HG03565 (cell line): Measurements from ENCODE around the gene EHD1.

Source experiments
- ATAC-seq: cut with Tn5 transposase; IDR thresholded peaks from one replicate; pipeline ENCODE4 v1.9.1; 2021; ENCODE audit warnings: mild to moderate bottlenecking, moderate library complexity; ENCODE audit not compliant: unreplicated experiment

Gene EHD1

DNA sequence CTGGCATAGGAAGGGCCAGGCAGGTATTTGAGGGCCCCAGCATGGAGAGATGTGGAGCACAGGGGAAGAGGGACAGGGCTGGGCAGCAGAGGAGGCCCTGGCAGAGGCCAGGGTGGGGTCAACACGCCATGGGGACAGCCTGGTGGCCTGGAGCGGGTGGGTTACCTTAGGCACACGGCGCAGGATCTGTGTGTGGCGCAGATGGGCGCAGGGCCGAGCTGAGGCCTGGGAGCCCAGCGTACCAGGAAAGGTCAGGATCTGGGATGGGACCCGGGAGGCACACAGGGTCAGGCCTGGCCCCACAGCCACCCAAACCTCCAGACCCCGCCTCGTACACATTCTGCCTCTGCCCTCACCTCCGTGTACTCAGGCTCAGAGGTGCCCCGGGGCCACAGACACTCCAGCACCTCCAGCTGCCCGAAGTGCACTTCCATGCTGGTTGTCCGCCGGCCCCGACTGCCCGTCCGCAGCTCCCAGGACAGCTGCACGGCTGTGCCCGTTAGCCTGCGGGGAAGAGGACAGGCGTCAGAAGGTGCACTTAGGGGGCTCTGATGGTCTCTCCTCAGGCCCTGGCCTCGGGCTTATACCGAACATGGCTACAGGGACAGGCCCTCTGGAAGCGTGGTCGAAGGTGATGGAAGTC is 32.2 kb upstream of the EHD1 start:
- no peak for ATAC-seq

DNA sequence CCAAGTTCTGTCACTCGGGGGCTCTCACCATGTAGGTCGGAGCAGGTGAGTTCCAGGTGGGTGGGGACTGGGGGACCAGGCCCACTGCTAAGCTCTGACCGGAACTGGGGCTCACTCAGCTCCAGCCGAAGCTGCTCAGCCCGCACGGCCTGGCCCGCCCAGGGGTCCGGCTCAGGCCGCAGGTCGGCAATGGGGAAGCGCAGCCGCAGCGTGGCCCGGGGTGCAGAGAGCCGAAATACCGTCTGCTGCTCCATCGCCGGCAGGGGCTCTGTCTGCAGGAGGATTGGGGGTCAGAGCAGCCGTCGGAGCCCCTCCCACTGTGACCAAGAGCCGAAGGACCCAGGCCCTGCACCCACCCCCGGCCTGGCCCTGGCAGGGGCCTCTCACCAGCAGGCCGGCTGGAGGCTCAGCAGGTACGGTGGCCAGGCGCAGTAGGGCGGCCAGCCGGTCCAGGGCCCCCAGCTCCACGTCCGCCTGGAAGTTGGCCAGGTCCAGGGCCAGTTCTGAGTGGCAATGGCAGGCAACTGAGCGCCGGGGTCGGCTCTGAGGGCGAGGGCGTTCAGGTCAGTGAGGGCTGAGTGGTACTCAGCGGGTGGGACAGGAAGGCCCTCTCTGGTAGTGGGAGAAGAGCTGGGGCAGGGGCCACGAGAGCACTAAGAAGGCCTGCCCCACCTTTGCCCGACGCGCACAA is 31.4 kb upstream of the EHD1 start:
- ATAC-seq = no peak

DNA sequence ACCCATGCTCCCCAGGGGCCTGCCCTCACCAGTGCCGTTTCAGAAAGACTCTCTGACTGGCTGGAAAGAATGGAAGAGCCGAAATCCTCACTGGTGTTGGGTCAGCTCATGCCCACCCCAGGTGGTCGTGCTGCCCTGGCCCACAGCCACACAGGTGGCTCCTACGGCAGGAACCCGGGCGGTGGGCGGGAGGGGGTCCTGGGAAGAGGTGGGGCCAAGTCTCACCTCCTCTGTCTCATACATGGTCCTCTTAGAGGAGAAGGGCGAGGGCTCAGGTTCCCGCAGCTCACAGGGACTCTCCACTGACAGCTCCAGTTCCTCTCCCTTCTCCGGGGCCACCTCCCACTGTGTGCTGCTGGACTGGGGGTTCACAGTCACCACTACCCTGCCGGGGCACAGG is 30.3 kb upstream of the EHD1 start:
- ATAC-seq = no peak

DNA sequence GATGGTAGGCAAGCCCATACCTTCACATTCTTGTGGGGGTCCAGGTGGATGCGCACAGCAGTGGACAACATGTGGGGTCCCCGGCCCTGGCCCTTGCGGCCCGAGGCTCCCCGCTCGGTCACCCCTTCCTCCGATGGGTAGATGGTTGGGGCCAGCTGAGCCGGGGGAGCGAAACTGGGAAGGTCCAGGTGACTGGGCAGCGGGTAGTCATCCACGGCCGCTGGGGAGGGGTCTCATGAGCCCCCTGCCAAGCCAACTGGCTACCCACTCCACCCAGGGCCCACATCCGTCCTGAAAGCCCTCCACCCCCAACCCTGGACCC is 27.9 kb upstream of the EHD1 start:
- no peak for ATAC-seq

DNA sequence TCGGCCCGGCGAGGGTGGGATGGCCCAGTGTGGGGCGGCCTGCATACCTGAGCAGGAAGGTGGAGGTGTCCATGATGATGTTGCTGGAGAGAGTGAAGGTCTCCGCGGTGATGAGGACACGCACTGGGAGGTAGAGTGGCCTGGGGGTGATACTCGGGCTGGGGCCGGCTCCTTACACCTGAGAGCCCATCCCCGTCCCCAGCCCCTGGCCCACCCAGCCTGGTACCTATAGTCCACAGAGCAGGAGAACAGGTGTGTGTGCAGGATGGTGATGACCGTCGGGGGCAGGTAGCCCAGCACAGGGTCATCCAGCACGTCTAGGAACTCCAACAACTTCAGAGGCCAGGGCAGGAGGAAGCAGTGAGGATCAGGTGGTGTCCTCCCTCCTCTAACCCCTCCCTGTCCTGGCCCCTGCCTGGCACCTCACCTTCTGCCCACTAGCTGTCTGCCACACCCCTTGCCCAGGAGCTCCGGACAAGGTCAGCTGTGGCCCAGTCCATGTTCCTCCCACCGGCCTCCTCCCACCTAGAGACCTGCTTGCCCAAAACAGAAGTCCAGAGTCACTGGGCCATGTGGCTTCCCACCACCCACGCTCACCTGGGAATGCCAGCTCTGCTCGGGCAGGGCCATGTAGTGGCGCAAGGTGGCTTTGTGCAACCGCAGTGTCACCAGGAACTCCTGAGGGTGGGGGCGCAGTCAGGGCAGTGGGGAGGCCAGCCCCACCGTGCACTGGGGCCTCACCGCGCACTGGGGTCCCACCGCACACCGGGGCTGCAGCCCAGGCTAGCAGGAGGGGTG is 27.3 kb upstream of the EHD1 start:
- no peak for ATAC-seq

DNA sequence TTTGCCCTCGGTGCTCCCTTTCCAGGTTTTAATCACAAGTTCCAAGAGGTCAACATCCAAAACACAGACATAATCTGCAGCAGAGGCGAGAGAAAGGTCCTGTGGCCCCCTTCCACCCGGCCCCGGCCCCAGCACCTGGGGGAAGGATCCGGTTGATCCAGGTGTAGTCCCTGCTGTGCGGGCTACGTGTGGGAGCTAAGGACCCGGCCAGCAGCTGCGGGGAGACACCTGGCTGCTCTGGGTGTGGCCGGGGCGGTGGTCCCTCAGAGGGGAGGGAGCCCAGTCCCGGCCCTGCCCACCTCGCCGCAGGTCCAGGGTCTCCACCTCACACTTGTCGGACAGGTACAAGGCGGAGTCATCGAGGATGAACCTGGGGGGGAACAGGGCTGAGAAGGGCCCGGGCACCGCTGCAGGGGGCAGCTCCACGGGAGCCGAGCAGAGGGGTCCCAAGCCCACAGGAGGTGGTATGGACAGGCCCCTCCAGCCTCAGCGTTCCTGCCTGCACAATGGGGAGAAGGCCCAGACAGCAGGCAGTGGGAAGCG is 24.9 kb upstream of the EHD1 start:
- ATAC-seq = no peak

DNA sequence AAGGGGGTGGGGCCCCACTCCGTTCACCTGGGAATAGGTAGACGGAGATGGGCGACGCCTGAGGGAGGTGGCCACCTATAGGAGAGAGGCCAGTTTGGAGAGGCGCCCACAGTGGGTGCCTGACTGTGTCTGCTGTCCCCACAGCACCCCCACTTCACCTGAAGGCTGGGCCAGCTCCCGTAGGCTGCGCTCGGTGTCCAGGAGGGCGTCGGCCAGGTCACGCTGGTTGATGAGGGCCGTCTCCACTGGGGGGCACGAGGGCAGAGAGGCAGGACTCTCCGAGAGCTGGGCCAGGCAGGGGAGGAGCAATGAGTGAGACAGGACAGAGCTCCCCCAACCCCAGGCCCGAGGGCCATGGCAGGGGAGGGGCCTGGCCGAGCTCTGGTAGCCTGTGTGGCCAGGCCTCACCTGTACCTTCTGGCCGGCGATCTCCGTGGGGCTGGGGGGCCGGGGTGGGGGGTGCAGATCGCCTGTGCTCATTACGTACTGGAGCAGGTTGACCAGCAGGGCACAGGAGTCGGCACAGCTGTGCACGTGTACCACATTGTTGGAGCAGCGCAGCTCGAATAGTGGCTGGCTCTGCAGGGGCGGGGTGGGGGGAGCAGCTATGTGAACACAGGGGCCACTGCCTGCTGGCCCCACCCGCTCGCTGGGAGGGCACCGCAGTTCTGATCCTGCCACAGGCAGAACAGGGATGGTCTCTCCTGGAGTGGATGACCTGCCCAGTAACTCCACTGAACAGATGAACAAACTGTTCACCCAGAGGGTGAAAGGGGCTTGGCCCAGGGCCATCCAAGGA is 23.9 kb upstream of the EHD1 start:
- ATAC-seq = no peak

DNA sequence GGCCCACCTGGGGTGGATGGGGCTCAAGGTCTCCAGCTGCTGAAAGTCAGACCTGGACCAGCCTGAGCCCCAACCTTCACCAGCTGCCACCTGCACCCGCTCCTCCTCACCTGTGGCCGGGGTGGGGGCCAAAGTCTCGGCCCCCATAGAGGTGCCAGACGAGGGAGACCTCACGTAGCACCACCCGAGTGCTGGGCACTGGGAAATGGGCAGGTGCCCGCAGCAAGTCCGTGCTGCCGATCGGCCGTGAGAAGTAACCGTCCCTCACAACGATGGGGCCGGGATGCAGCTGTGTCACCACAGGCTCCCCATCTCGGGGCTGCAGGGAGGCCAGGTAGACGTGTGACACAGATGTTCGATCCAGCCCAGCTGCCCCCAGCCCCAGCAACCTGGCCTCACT is 22.4 kb upstream of the EHD1 start:
- no peak for ATAC-seq

DNA sequence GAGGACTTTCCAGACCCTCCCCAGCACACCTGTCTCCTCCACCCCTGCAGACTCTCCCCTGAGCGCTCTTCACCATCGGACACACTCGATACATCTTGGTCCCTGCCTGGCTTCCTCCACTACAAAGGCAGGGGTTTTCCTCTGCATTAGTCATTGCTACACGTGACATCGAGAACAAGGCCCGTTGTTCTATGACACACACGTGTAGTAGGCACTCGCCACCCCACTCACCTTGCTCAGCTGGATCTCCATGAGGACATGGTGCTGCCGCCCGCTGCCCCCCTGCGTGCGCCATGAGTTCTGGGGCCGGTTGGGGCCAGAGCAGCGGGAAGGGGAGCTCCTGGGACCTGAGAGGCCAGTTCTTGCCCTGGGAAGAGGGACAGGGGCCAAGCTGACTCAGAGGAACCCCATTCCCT is 21.9 kb upstream of the EHD1 start:
- ATAC-seq = no peak

DNA sequence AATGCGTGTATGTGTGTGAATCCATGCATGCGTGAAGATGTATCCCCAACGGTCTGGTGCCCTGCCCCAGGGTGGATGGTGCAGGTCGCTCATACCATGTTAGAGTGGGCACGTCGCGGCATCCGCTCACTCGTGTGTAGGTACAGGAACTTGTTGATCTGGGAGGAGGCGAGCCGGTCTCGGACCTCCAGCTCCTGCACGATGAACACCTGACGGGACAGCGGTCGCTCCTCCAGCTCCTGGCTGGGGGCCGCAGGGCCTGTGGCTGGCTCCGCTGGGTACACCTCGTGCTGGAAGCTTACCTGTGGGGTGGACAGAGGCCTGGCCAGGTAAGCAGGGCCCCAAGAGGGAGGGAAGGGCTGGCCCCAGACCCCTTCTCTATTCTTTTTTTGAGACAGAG is 20.1 kb upstream of the EHD1 start:
- ATAC-seq = no peak

DNA sequence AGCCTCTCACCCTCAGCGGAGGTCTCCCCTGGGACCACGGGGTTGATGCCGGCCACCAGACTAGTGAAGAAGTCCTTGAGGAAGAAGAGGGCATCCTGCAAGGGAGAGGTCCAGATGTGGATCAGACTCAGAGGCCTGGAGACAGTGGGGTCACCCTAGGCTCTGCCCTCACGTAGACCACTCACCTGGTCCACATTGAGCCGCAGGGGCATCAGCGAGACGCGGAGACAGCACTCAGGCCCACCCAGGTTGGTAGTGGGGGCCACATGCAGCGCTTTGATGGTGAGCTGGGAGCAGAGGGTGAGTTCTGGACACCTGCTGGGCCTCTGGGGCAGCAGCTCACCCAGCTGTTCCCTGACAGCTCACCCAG is 19.6 kb upstream of the EHD1 start:
- no peak for ATAC-seq

DNA sequence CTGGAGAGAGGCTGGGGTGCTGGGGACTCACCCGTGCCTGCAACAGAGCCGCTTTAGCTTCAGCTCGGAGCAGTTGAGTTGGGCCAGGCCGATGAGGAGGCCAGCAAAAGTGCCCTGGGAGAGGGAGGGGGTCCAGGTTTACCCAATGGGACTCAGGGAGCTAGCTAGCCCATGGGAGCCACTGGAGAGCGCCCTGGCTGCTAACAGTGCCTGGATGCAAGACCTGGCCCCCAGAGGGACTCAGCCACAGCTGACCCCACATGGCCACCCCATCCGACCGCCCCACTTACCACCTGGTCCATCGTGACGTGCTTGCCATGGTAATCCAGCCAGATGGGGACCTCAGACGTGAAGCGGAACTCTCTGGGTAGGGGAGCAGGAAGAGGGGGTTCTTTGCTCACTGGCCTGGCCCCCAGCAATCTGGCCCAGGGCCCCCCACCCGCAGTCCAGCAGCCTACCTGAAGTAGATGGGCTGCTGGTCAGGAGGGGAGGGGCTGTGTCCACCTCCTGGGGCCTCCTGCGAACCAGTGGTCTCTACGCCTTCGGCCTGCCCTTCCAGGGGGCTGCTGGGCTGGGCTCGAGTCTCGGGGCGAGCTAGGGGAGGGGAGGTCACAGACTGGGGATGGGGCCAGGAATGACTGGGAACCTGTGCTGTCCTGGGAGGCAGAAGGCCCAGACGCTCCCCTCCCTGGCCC is 19.1 kb upstream of the EHD1 start:
- no peak for ATAC-seq

DNA sequence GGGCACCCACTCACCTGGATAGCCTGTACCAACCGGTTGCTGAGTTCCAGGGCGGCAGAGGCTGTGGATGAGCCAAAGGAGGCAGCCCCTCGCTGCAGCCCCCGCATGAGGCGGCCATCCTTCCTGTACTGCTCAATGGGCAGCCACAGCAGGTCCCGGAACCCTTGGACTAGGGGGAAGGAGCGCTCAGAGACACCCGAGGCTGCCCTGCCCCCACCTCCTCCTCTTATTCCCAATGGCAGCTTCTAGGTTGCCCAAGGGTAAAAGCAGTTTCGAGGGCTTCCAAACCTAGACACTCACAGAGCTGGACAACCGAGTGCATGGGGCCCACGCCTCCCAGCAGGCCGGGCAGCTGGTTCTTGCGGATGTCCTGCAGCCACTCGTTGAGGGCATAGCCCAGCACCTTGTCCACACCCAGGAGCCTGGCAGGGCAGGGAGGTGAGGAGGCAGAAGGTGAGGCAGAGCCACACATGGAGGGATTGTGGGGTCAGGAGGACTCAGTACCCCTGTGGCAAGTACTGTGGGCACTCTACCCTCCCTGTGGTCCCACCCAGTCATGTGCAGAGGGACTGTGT is 18.1 kb upstream of the EHD1 start:
- no peak for ATAC-seq

DNA sequence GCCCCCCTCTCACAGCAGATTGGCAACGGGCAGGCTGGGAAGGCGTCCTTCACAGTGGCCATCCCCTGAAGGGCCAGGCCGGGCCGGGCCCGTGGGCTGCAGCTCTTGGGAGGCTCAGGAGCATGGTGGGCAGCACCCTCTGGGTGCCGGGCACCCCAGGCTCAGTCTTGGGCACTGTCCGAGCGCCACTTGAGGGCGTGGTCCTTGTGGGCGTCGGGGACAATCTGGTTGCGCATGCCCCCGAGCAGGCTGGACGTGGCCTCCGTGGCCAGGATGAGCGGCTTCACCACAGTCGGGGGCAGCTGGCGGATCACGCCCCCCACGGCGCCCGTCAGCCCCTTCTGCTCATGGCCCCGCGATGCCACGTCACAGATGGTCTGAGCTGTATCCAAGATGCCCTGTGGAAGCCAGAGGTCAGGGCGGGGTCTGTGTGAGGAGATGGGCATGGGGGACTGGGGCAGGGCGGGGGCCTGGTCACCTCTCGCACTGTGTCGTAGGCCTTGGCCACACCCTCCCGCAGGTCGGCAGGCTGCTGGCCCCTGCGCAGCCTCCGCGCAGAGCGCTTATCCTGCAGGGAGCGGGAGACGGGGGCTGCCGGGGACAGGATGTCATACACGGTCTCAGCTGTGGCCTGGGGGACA is 16.5 kb upstream of the EHD1 start:
- ATAC-seq = no peak

DNA sequence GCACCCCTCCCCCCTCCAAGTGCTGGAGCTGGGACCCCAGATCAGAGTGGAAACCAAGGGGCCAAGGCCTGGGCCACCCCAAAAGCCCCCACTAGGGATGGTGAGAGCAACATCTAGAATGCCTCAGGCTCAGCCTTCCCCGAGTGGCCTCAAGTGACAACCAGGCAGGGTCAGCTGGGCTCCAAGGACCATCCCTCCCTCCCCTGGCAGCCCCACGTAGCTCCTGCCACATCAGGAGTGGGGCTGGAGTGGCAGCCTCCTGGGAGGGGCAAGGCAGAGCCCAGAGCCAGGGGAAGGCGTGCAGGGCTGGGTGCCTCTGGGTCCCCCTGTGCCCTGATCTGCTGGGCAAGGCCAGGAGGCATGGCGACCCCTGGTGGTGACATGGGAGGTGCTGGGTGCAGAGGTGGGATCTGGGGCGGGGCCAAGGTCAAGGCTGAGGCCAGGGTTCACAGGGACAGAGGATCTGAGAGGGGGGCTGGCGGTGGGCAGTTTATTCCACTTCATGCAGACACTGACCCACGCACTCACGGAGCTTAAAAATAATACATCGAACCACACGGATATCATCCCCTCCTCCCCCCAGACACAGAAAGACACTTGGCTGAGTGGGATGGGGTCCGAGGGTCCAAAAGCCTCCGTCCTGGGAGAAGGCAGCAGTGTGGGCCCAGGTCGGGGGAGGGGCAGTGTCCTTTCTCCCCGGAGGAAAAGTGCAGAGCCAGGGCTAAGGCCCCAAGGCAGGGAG is 15.8 kb upstream of the EHD1 start:
- no peak for ATAC-seq

DNA sequence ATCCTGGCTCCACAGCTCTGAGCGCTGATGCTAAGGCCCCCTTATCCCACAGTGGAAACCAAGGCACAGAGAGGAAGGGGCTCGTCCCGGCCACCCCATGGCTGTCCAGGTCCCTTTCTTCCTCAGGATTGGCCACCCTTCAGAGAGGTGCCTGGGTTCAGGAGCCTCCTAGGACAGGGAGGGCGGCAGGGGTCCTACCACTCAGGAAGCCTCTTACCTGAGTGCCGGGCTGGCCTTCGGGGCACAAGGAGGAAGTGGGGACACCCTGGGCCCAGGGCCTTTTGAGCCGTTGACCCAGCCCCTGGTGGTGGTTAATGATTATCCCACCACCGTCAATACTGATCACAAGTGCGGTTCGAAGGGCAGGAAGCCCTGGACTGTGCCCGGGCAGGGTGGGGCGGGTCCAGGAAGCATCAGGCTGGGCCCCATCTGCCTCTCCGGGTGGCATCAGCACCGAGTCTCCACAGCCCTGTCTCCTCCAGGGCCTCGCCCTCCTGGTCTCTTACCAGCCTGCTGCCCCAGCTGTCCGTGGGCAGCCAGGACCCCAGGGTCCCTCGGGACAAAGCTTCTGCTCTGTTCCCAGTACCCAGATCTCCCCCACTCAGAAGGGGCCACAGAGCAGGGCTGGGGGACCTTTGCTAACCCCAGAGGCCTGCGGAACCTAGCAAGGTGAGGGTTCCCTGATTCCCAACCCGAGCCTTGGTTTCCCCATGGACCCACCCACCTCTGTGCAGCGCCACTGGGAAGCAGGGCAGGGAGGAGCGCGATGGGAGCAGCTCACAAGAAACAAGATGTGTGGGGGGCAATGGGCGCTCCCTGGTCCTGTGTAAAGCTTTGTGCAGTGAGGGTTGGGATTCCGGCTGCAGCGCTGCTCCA is 15.0 kb upstream of the EHD1 start:
- ATAC-seq = no peak

DNA sequence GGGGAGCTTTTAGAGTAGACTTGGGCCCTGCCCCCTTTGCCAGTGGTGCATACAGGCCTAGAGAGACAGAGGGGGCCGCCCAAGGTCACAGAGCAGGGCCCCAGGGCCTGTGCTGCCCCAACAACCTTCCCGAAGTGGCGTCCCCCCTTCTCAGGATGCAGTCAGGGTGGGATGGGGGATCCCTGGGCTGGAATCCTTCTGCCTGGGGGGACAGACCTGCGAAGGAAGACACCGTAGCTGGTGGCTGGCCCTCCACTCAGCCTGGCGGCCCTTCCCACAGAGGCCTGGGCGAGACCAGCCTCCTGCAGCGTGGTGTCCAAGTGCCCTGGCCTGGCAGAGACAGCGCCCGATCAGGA is 14.4 kb upstream of the EHD1 start:
- ATAC-seq = no peak

DNA sequence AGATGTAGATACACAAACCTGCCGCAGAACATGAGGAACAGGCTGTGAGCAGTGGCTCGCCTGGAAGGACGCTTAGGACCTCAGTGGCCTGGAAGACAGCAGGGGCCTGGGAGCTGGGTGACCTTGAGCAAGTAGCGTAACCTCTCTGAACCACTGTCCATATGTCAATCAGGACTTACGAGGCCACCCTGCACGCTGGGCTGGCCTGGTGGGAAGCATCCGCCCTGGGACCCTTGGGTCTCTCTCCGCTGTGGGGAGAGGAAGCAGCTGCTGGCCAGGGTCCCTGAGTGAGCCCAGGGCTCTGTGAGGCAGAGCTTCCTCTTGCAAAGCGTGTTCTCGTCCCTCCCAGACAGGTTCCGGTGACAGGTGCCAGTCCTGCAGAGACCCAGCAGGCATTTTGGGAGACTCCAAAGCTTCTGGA is 14.0 kb upstream of the EHD1 start:
- ATAC-seq = no peak
